ENCODE measurements around the gene CHMP4A. TPM values are rescaled to one million over a fixed set of nuclear protein-coding genes. Genes with fewer than 3 reads are reported as not detected.

CHMP4A gene
- polyA plus RNA-seq, 1 donor (not counting 4 experiments of a cell fraction or from before 2014, with no cell fraction given): 54.5 TPM

GRCh38 chr14:24162093-24162492, 51.2 kb downstream of the CHMP4A start:
- peaks cover 53 to 58% of the 10 kb centered on the region in 2 experiments for H3K36me3 ChIP-seq (ENCODE audit: control insufficient read depth in 2 of 2, extremely low read depth in 1 of 2, insufficient read depth in 2 of 2, low read length in 2 of 2)
- dilution Hi-C loops (cut with MboI; ENCODE audit: extremely low pct_ligation_motif_present, low sequenced_read_pairs): no loop called here
- peak overlapping the region; percentile 99 for H3K27ac ChIP-seq (ENCODE audit: control insufficient read depth, insufficient read depth, low read length)
- TF ChIP-seq CTCF (optimal IDR thresholded peaks at IDR 0.05 in 1 of 3, IDR thresholded peaks at IDR 0.05 in 1 of 3, conservative IDR thresholded peaks at IDR 0.05 in 1 of 3; ENCODE audit: extremely low read depth in 1 of 3, insufficient read depth in 2 of 3, low read length in 3 of 3) (no peak), EZH2 (IDR thresholded peaks at IDR 0.05; ENCODE audit: low read length) (no peak)
- DNase-seq (ENCODE audit: low read depth, low spot score) (no peak), FAIRE-seq (no peak)
- no peaks in the 10 kb centered on the region for H3K9me1 ChIP-seq (ENCODE audit: control insufficient read depth, extremely low read depth, insufficient read depth, low read length)
- peaks cover 29% of the 10 kb centered on the region for H3K4me1 ChIP-seq (ENCODE audit: control insufficient read depth, extremely low read depth, insufficient read depth, low read length)
- peak overlapping the region; percentile 100 for H3K9ac ChIP-seq (ENCODE audit: control insufficient read depth, extremely low read depth, insufficient read depth, low read length)
- H3K27me3 ChIP-seq (ENCODE audit: control insufficient read depth, extremely low read depth, insufficient read depth, low read length): no peaks in the 10 kb centered on the region
- peak overlapping the region; percentile 100 for H3K4me2 ChIP-seq (ENCODE audit: control insufficient read depth, extremely low read depth, insufficient read depth, low read depth, low read length)
- H3K79me2 ChIP-seq (ENCODE audit: control insufficient read depth, insufficient read depth, low read length): peaks cover 32% of the 10 kb centered on the region
- H2AFZ ChIP-seq (ENCODE audit: control insufficient read depth, low read length): no peak overlapping the region
- H3K4me3 ChIP-seq (ENCODE audit: control insufficient read depth in 2 of 3, extremely low read depth in 1 of 3, insufficient read depth in 2 of 3, low read depth in 1 of 3, low read length in 3 of 3): peak overlapping the region; percentile 72 to 96 (median 95)
- H4K20me1 ChIP-seq (ENCODE audit: control insufficient read depth, extremely low read depth, insufficient read depth, low read length): no peaks in the 10 kb centered on the region
- no peaks in the 10 kb centered on the region for H3K9me3 ChIP-seq (ENCODE audit: control insufficient read depth, low read depth, low read length)

GRCh38 chr14:24160850-24161804, 52.2 kb downstream of the CHMP4A start, which contains the start of gene IRF9:
Gene IRF9 (plus strand): TSS chr14:24161265. CDS start chr14:24162145, 880 bp downstream.
- H3K4me3 ChIP-seq (ENCODE audit: control insufficient read depth in 2 of 3, extremely low read depth in 1 of 3, insufficient read depth in 2 of 3, low read depth in 1 of 3, low read length in 3 of 3): peak within 1 kb of the TSS; percentile 72 to 96 (median 95)
- TF ChIP-seq CTCF (optimal IDR thresholded peaks at IDR 0.05 in 1 of 3, IDR thresholded peaks at IDR 0.05 in 1 of 3, conservative IDR thresholded peaks at IDR 0.05 in 1 of 3; ENCODE audit: extremely low read depth in 1 of 3, insufficient read depth in 2 of 3, low read length in 3 of 3) (peak; percentile 89 to 98 (median 97)), EZH2 (IDR thresholded peaks at IDR 0.05; ENCODE audit: low read length) (no peak)
- H3K4me1 ChIP-seq (ENCODE audit: control insufficient read depth, extremely low read depth, insufficient read depth, low read length): peaks cover 29% of the 10 kb centered on the region
- no peaks in the 10 kb centered on the region for H3K27me3 ChIP-seq (ENCODE audit: control insufficient read depth, extremely low read depth, insufficient read depth, low read length)
- peaks cover 32% of the 10 kb centered on the region for H3K79me2 ChIP-seq (ENCODE audit: control insufficient read depth, insufficient read depth, low read length)
- no peaks in the 10 kb centered on the region for H3K9me1 ChIP-seq (ENCODE audit: control insufficient read depth, extremely low read depth, insufficient read depth, low read length)
- peak within 1 kb of the TSS; percentile 37 for H2AFZ ChIP-seq (ENCODE audit: control insufficient read depth, low read length)
- H3K36me3 ChIP-seq (ENCODE audit: control insufficient read depth in 2 of 2, extremely low read depth in 1 of 2, insufficient read depth in 2 of 2, low read length in 2 of 2): peaks cover 51 to 60% of the 10 kb centered on the region in 2 experiments
- peak within 1 kb of the TSS; percentile 99 for H3K27ac ChIP-seq (ENCODE audit: control insufficient read depth, insufficient read depth, low read length)
- peak within 1 kb of the TSS; percentile 100 for H3K4me2 ChIP-seq (ENCODE audit: control insufficient read depth, extremely low read depth, insufficient read depth, low read depth, low read length)
- DNase-seq (ENCODE audit: low read depth, low spot score) (peak; percentile 83), FAIRE-seq (peak; percentile 73)
- dilution Hi-C loops (cut with MboI; ENCODE audit: extremely low pct_ligation_motif_present, low sequenced_read_pairs): no loop called here
- H3K9me3 ChIP-seq (ENCODE audit: control insufficient read depth, low read depth, low read length): no peaks in the 10 kb centered on the region
- no peaks in the 10 kb centered on the region for H4K20me1 ChIP-seq (ENCODE audit: control insufficient read depth, extremely low read depth, insufficient read depth, low read length)
- H3K9ac ChIP-seq (ENCODE audit: control insufficient read depth, extremely low read depth, insufficient read depth, low read length): peak within 1 kb of the TSS; percentile 100

Data from keratinocyte (primary cell).